HG03175 (cell line): ENCODE measurements around the gene WDR5B.
"Not testable (repeated sequence)": the region's sequence is repeated elsewhere in the genome, so short reads cannot be mapped to it uniquely, and the experiment has no call there.

Experiments used
- ATAC-seq: cut with Tn5 transposase; IDR thresholded peaks from one replicate; pipeline ENCODE4 v1.9.1; 2021; ENCODE audit warnings: mild to moderate bottlenecking, moderate library complexity; ENCODE audit not compliant: unreplicated experiment

The WDR5B gene

GRCh38 chr3:122374034-122374433, 41.8 kb downstream of the WDR5B start:
- ATAC-seq: no peak

GRCh38 chr3:122366379-122366749, 49.5 kb downstream of the WDR5B start:
- ATAC-seq: no peak

DNA sequence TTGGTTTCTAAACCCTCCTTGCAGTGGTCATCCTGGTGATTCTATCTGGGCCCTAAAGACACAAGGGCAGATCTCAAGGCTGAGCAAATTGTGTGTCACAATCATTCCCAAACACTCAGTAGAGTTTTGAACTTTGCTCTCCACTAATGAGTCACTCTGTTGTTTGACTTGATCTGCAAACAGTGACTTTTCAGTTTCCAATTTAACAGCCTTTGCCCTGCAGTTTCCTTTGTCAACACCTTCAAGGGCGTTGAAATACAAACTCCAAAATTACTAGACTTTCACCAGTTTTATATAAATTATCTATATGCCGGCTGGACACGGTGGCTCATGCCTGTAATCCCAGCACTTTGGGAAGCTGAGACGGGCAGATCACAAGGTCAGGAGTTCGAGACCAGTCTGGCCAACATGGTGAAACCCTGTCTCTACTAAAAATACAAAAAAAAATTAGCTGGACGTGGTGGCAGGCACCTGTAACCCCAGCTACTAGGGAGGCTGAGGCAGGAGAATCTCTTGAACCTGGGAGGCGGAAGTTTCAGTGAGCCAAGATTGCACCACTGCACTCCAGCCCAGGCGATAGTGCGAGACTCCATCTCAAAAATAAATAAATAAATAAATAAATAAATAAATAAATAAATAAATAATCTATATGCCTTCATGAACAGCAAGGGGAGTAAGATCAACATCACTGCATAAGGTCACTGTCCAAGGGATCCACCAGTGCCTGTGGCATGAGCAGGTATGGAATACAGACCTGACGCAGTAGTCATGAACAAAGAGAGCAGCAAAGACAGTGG, 50.1 kb downstream of the WDR5B start:
- ATAC-seq: not testable (repeated sequence)

- no peak for ATAC-seq
Observed at GRCh38 chr3:122365073-122365472, 50.8 kb downstream of the WDR5B start.

GRCh38 chr3:122364490-122364889, 51.4 kb downstream of the WDR5B start:
- ATAC-seq: no peak
